Measurements from ENCODE around the gene PRKACA.

DNA sequence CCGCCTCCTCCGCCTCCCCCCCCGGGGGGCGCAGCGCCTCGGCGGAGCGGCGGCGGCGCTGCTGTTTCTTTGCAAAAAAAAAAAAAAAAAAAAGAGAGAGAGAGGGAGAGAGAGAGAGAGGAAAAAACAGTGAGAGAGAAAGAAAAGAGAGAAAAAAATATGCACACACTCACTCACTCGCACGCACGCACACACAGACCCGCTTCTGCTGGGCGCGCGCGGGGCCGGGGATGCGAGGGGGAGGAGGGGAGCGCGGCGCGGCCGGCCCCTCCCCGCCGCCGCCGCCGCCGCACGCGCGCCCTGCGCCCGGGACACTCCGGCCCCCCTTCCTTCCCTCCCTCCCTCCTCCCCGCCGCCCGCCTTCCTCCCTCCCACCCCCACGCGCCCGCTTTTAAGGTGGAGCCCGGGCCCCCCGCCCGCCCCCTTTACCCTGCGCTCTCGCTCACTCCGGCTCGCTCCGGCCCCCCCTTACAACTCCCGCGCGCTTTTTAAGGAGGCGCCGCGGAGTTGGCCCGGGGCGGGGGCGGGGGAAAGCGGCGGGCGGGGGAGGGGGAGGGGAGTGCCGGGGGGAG lies 27.0 kb downstream of the PRKACA start, which contains the start of gene SAMD1:
- TF ChIP-seq EZH2 (IDR thresholded peaks at IDR 0.05; ENCODE audit: borderline replicate concordance, low read length): no peak
- TF ChIP-seq, protein P1, sequence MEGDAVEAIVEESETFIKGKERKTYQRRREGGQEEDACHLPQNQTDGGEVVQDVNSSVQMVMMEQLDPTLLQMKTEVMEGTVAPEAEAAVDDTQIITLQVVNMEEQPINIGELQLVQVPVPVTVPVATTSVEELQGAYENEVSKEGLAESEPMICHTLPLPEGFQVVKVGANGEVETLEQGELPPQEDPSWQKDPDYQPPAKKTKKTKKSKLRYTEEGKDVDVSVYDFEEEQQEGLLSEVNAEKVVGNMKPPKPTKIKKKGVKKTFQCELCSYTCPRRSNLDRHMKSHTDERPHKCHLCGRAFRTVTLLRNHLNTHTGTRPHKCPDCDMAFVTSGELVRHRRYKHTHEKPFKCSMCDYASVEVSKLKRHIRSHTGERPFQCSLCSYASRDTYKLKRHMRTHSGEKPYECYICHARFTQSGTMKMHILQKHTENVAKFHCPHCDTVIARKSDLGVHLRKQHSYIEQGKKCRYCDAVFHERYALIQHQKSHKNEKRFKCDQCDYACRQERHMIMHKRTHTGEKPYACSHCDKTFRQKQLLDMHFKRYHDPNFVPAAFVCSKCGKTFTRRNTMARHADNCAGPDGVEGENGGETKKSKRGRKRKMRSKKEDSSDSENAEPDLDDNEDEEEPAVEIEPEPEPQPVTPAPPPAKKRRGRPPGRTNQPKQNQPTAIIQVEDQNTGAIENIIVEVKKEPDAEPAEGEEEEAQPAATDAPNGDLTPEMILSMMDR (conservative IDR thresholded peaks at IDR 0.05 in 1 of 2, IDR thresholded peaks at IDR 0.05 in 1 of 2; ENCODE audit: extremely low read depth in 1 of 2, insufficient read depth in 1 of 2, low read depth in 1 of 2, low read length in 2 of 2): no peak
